Measurements from ENCODE around the gene LSM7.
"Not testable (repeated sequence)": the region's sequence is repeated elsewhere in the genome, so short reads cannot be mapped to it uniquely, and the experiment has no call there.

LSM7 gene

GRCh38 chr19:2283835-2284507 lies 44.4 kb downstream of the LSM7 start:
- Histone ChIP-seq H3K27me3 (peaks cover 19% of the 10 kb centered on the region), H3K4me3 (ENCODE audit: low read depth, low read length) (no peak overlapping the region), H3K36me3 (no peaks in the 10 kb centered on the region), H3K9me3 (no peaks in the 10 kb centered on the region), H3K4me1 (no peaks in the 10 kb centered on the region)
- no peak for TF ChIP-seq CTCF (IDR thresholded peaks at IDR 0.05; ENCODE audit: low read depth, low read length)
- DNase-seq, result no peak

- no peak for TF ChIP-seq CTCF (IDR thresholded peaks at IDR 0.05; ENCODE audit: low read depth, low read length)
- no peak for DNase-seq
- no peaks in the 10 kb centered on the region for H3K36me3 ChIP-seq
- no peaks in the 10 kb centered on the region for H3K9me3 ChIP-seq
- H3K4me1 ChIP-seq, result no peaks in the 10 kb centered on the region
- no peak overlapping the region for H3K4me3 ChIP-seq (ENCODE audit: low read depth, low read length)
- H3K27me3 ChIP-seq, result peaks cover 8% of the 10 kb centered on the region
Observed at GRCh38 chr19:2282862-2283237, 45.5 kb downstream of the LSM7 start.

GRCh38 chr19:2282062-2282861 lies 46.1 kb downstream of the LSM7 start, which contains the start of gene PEAK3:
PEAK3 (minus strand) TSS chr19:2282175; CDS start chr19:2280931, 1,244 bp downstream.
- H3K4me1 ChIP-seq, result no peaks in the 10 kb centered on the region
- H3K9me3 ChIP-seq, result no peaks in the 10 kb centered on the region
- DNase-seq, result no peak
- no peak for TF ChIP-seq CTCF (IDR thresholded peaks at IDR 0.05; ENCODE audit: low read depth, low read length)
- no peaks in the 10 kb centered on the region for H3K36me3 ChIP-seq
- H3K27me3 ChIP-seq, result peaks cover 3% of the 10 kb centered on the region; the same call in 1 of the 2 replicates
- H3K4me3 ChIP-seq (ENCODE audit: low read depth, low read length), result no peak within 1 kb of the TSS

- not testable (repeated sequence) for H3K9me3 ChIP-seq; H3K4me1 ChIP-seq; H3K4me3 ChIP-seq (ENCODE audit: low read depth, low read length); DNase-seq; H3K36me3 ChIP-seq; H3K27me3 ChIP-seq
Observed at GRCh38 chr19:2281265-2282061, 46.9 kb downstream of the LSM7 start.

GRCh38 chr19:2280633-2281264 lies 47.6 kb downstream of the LSM7 start:
- no peak for DNase-seq
- Histone ChIP-seq H3K4me1 (no peaks in the 10 kb centered on the region), H3K27me3 (peaks cover 3% of the 10 kb centered on the region; the same call in 1 of the 2 replicates), H3K9me3 (no peaks in the 10 kb centered on the region), H3K36me3 (no peaks in the 10 kb centered on the region), H3K4me3 (ENCODE audit: low read depth, low read length) (no peak overlapping the region)
- TF ChIP-seq CTCF (IDR thresholded peaks at IDR 0.05; ENCODE audit: low read depth, low read length), result no peak

All from BE2C (cell line).